Measurements from ENCODE around the gene KY. TPM values are rescaled to one million over a fixed set of nuclear protein-coding genes. Genes with fewer than 3 reads are reported as not detected.

The KY gene
- total RNA-seq, 2 donors from 2014 or later, result 0.26 TPM; not detected in 1

GRCh38 chr3:134696155-134696554, 45.3 kb upstream of the KY start:
- Histone ChIP-seq H3K4me1 (no peaks in the 10 kb centered on the region), H3K36me3 (replicated peaks in 1 of 2; ENCODE audit: insufficient read depth in 1 of 2, low read depth in 2 of 2) (no peaks in the 10 kb centered on the region), H3K27ac (no peak overlapping the region), H3K27me3 (no peaks in the 10 kb centered on the region), H3K9me3 (no peaks in the 10 kb centered on the region), H3K4me3 (no peak overlapping the region)
- no peak for TF ChIP-seq POLR2A (IDR thresholded peaks at IDR 0.05)
- TF ChIP-seq CTCF (IDR thresholded peaks at IDR 0.05), result no peak
- no peak for DNase-seq
- intact Hi-C loops (cut with DNase I), result no loop called here
- 88 to 98% methylated on average over 4 of the region's 4 CpGs for WGBS, 2 donors
- no peak for ATAC-seq

DNA sequence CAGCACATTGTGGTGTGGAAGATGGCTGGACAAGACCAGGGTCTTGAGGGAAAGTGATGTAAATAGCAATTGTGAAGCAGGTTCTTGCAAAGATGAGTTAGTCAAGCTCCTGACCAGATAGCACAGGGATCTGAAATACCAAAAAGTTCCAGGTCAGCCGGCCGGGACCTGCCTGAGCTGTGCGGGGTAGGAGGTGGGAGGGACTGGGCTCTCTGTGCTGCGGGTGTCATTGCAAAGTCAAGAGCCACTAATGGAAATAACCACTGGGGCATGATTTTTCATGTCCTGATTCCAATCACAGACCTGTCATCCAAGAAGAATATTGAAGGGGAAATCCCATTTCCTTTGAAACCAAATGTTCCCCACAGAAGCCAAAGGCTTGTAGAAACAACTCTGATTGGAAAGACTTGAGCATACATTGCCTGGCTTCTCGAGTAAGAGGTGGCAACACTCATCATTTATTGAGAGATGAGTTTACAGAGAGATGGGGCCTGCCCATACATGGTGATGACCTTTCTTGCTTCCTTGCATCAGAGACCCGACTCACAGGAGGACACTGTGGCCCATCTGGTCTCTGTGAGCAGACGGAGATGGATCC, 44.2 kb upstream of the KY start:
- no peaks in the 10 kb centered on the region for H3K4me1 ChIP-seq
- 67 to 75% methylated on average over 7 of the region's 7 CpGs for WGBS, 2 donors
- intact Hi-C loops (cut with DNase I), result no loop called here

DNA sequence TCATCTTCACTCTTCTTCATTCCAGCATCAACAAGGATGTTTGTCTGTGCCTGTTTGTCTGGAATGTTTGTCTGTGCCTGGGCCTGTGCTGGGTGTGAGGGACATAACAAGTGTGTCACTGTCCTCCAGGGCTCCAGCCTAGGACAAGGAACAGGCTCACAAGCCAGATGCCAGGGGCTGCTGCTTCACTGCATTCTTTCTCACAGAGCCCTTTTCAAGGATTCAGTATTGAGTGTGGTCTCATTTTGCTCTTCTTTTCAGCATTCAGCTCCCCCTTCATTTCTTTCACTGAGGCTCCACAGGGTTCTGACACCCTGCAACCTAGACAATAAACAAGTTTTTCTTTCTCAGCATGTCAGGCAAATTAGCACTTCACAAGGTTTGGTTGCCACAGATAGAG, 43.6 kb upstream of the KY start:
- Histone ChIP-seq H3K36me3 (replicated peaks in 1 of 2; ENCODE audit: insufficient read depth in 1 of 2, low read depth in 2 of 2) (no peaks in the 10 kb centered on the region), H3K27me3 (no peaks in the 10 kb centered on the region), H3K27ac (no peak overlapping the region), H3K4me3 (no peak overlapping the region), H3K4me1 (no peaks in the 10 kb centered on the region), H3K9me3 (no peaks in the 10 kb centered on the region)
- intact Hi-C loops (cut with DNase I), result no loop called here
- ATAC-seq (no peak), DNase-seq (no peak)
- TF ChIP-seq POLR2A (IDR thresholded peaks at IDR 0.05), result no peak
- no peak for TF ChIP-seq CTCF (IDR thresholded peaks at IDR 0.05)

More for the DNA sequence above, 44.2 kb upstream of the KY start:
- Histone ChIP-seq H3K27ac (no peak overlapping the region), H3K4me3 (no peak overlapping the region), H3K9me3 (no peaks in the 10 kb centered on the region), H3K27me3 (no peaks in the 10 kb centered on the region), H3K36me3 (replicated peaks in 1 of 2; ENCODE audit: insufficient read depth in 1 of 2, low read depth in 2 of 2) (no peaks in the 10 kb centered on the region)
- TF ChIP-seq CTCF (IDR thresholded peaks at IDR 0.05), result no peak
- TF ChIP-seq POLR2A (IDR thresholded peaks at IDR 0.05), result no peak
- DNase-seq (no peak), ATAC-seq (no peak)

DNA sequence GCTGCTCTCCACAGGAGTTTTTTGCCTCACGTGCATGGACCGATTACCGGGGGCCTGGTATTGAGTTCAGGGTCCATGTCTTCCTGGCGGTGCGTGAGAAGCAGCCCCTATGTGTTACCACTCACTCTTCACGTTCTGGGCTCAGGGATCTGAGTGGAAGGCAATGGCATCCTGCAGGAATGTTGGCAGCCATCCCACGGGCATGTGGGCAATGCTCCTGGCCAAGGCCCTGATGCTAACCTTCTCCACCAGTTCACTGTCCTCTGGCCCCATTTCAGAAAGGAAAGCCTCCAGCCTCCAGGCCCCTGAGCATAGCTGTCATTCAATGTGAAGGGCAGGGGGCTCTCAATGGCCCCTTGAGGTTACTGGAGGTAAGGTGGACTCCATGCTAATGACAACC, 43.0 kb upstream of the KY start:
- Histone ChIP-seq H3K9me3 (no peaks in the 10 kb centered on the region), H3K27ac (no peak overlapping the region), H3K4me3 (no peak overlapping the region), H3K36me3 (replicated peaks in 1 of 2; ENCODE audit: insufficient read depth in 1 of 2, low read depth in 2 of 2) (no peaks in the 10 kb centered on the region), H3K27me3 (no peaks in the 10 kb centered on the region), H3K4me1 (no peaks in the 10 kb centered on the region)
- intact Hi-C loops (cut with DNase I), result no loop called here
- TF ChIP-seq POLR2A (IDR thresholded peaks at IDR 0.05) (no peak), CTCF (IDR thresholded peaks at IDR 0.05) (no peak)
- no peak for ATAC-seq
- no peak for DNase-seq
- WGBS, 2 donors, result 72% methylated on average over 7 of the region's 7 CpGs; no CpG with 5 or more reads in 1 of the 2 donors

- no peaks in the 10 kb centered on the region for H3K9me3 ChIP-seq
- no peak overlapping the region for H3K4me3 ChIP-seq
- no peaks in the 10 kb centered on the region for H3K27me3 ChIP-seq
- no peaks in the 10 kb centered on the region for H3K4me1 ChIP-seq
- DNase-seq (no peak), ATAC-seq (no peak)
- no peak overlapping the region for H3K27ac ChIP-seq
- TF ChIP-seq CTCF (IDR thresholded peaks at IDR 0.05) (no peak), POLR2A (IDR thresholded peaks at IDR 0.05) (no peak)
- 56 to 69% methylated on average over 4 of the region's 4 CpGs for WGBS, 2 donors
- no peaks in the 10 kb centered on the region for H3K36me3 ChIP-seq (replicated peaks in 1 of 2; ENCODE audit: insufficient read depth in 1 of 2, low read depth in 2 of 2)
- intact Hi-C loops (cut with DNase I), result no loop called here
Observed at GRCh38 chr3:134693226-134693625, 42.4 kb upstream of the KY start.
